ENCODE results near the gene CLSTN2. TPM values are rescaled to one million over a fixed set of nuclear protein-coding genes. Genes with fewer than 3 reads are reported as not detected.

The CLSTN2 gene
- total RNA-seq, 1 donor from 2014 or later, result 143 TPM

DNA sequence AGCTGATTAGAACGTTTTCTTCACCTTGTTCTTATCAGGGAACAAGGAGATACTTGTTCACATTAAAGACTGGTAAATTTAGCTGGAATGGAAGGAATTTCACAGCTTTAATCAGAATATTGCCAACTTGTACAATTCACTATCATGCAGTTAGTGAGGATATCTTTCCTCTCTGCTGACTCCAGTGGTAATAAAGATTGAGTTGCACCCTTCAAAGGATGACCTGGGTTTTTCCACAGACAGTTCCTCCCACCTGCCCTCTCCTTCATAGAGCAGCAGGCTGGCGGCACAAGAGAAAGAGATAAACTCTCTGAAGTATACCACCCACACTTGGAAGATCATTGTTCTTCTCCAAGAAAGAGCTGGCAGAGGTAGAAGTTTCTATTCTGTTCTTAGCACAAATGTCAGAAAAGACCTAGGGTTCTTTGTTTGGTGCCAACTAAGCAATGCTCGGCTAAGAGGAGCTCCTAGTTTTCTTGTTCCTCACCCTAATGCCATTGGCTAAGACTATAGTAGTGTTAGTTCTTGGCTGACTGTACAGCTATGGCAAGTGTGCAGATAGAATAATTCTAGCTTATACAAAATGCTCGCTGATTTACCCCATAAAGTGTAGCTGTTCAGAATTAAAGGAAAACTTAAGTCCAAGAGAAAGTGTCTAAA lies 169.1 kb downstream of the CLSTN2 start:
- DNase-seq (ENCODE audit: extremely low spot score, unreplicated experiment), result no peak
- Mint-ChIP-seq H3K36me3 (ENCODE audit: unreplicated experiment) (peaks cover 13% of the 10 kb centered on the region), H3K4me3 (ENCODE audit: unreplicated experiment) (no peak overlapping the region), H3K4me1 (ENCODE audit: unreplicated experiment) (no peaks in the 10 kb centered on the region), H3K27ac (ENCODE audit: unreplicated experiment) (no peak overlapping the region), H3K9me3 (ENCODE audit: unreplicated experiment) (no peaks in the 10 kb centered on the region), H3K27me3 (ENCODE audit: unreplicated experiment) (no peaks in the 10 kb centered on the region)
- TF ChIP-seq CTCF (IDR thresholded peaks at IDR 0.05), result no peak

DNA sequence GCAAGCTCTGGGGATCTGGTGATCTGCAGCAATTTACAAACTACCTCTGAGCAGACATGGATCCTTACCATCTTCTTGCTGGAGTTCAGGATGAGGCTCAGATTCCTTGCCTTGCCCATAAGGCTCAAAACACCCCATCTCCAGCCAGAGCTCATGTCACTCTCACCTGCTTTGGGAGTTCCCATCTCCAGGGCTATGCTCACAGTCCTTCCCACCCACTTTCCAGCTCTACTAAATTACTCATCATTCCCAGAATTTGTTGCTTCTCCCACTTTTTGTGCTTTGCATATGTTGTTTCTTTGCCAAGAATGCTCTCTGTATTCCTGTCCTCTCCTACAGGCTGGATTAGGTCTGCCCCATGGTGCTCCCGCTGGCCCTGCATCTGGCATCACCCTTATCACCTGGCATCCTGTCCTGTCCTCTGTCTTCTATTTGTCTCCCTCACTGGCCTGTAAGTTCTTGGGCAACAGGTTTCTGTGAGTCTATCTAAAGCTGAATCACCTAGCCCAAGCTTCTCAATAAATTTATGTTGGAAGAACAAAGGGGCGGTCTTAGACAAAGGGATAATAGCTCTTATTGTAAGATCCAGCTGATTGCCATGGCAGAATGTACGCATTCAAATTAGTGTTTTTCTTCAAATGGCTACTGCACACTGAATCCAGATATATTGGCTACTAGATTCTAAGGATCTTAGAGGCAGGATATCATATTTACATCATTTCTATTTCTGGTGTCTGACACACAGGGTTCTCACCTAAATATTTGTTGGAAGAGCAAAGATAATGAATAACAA lies 179.2 kb downstream of the CLSTN2 start:
- H3K4me1 Mint-ChIP-seq (ENCODE audit: unreplicated experiment), result peaks cover 39% of the 10 kb centered on the region

GRCh38 chr3:140114789-140115080 lies 179.8 kb downstream of the CLSTN2 start:
- peaks cover 35% of the 10 kb centered on the region for H3K4me1 Mint-ChIP-seq (ENCODE audit: unreplicated experiment)
- no peaks in the 10 kb centered on the region for H3K27me3 Mint-ChIP-seq (ENCODE audit: unreplicated experiment)
- no peak for TF ChIP-seq CTCF (IDR thresholded peaks at IDR 0.05)
- H3K4me3 Mint-ChIP-seq (ENCODE audit: unreplicated experiment), result no peak overlapping the region
- no peak for DNase-seq (ENCODE audit: extremely low spot score, unreplicated experiment)
- no peak overlapping the region for H3K27ac Mint-ChIP-seq (ENCODE audit: unreplicated experiment)
- no peaks in the 10 kb centered on the region for H3K36me3 Mint-ChIP-seq (ENCODE audit: unreplicated experiment)
- H3K9me3 Mint-ChIP-seq (ENCODE audit: unreplicated experiment), result no peaks in the 10 kb centered on the region

More for the DNA sequence above, 179.2 kb downstream of the CLSTN2 start:
- H3K9me3 Mint-ChIP-seq (ENCODE audit: unreplicated experiment), result no peaks in the 10 kb centered on the region
- H3K27me3 Mint-ChIP-seq (ENCODE audit: unreplicated experiment), result no peaks in the 10 kb centered on the region
- no peak for TF ChIP-seq CTCF (IDR thresholded peaks at IDR 0.05)
- H3K4me3 Mint-ChIP-seq (ENCODE audit: unreplicated experiment), result no peak overlapping the region
- H3K36me3 Mint-ChIP-seq (ENCODE audit: unreplicated experiment), result no peaks in the 10 kb centered on the region
- no peak for DNase-seq (ENCODE audit: extremely low spot score, unreplicated experiment)
- H3K27ac Mint-ChIP-seq (ENCODE audit: unreplicated experiment), result no peak overlapping the region

DNA sequence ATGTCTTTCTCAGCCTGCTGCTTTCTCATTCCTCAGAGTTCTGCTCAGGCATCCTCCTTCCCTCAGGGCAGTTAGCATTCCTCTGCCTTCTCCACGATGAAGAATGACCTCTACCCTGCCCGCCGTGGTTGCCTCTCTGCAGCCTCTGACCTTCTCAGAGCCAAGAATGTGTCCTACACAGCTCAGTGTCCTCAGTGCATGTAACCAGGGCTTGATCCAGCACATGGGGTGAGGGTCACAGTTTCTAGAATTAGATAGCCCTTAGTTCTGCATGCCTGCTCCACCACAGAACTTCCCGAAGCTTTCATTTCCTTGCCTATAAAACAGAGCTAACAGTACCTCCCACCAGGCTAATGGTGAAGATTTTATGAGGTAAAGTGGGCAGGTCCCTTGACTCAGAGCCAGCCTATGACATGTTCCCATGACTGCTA lies 182.1 kb downstream of the CLSTN2 start:
- no peaks in the 10 kb centered on the region for H3K27me3 Mint-ChIP-seq (ENCODE audit: unreplicated experiment)
- H3K4me3 Mint-ChIP-seq (ENCODE audit: unreplicated experiment), result peak overlapping the region; percentile 45
- no peaks in the 10 kb centered on the region for H3K9me3 Mint-ChIP-seq (ENCODE audit: unreplicated experiment)
- no peak for DNase-seq (ENCODE audit: extremely low spot score, unreplicated experiment)
- no peaks in the 10 kb centered on the region for H3K36me3 Mint-ChIP-seq (ENCODE audit: unreplicated experiment)
- H3K4me1 Mint-ChIP-seq (ENCODE audit: unreplicated experiment), result peaks cover 29% of the 10 kb centered on the region
- H3K27ac Mint-ChIP-seq (ENCODE audit: unreplicated experiment), result peak overlapping the region; percentile 85
- TF ChIP-seq CTCF (IDR thresholded peaks at IDR 0.05), result no peak

DNA sequence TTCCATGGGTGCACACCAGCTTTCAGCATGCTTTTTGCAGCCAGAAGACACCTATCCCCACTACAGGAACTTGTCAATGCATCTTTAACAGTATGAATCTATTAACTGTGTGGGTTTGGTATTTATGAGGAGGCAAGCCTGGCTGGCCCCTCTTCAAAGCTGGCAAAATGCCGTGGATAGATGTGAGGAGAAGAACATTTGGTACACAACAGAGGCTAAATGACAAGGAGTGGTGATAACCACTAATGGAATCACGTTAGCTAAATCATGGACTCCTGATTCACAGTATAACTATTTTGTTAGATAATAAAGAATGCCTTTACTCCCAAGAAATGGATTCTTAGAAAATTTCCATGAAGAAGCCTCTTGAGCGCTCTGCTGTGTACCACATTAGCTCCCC lies 187.2 kb downstream of the CLSTN2 start:
- no peak overlapping the region for H3K4me3 Mint-ChIP-seq (ENCODE audit: unreplicated experiment)
- peaks cover 4% of the 10 kb centered on the region for H3K9me3 Mint-ChIP-seq (ENCODE audit: unreplicated experiment)
- no peak for TF ChIP-seq CTCF (IDR thresholded peaks at IDR 0.05)
- no peak for DNase-seq (ENCODE audit: extremely low spot score, unreplicated experiment)
- peaks cover 3% of the 10 kb centered on the region for H3K36me3 Mint-ChIP-seq (ENCODE audit: unreplicated experiment)
- no peak overlapping the region for H3K27ac Mint-ChIP-seq (ENCODE audit: unreplicated experiment)
- H3K4me1 Mint-ChIP-seq (ENCODE audit: unreplicated experiment), result peaks cover 8% of the 10 kb centered on the region
- H3K27me3 Mint-ChIP-seq (ENCODE audit: unreplicated experiment), result no peaks in the 10 kb centered on the region

Measured in osteocyte (in vitro differentiated cells).